Testis (tissue), 2 donors: ENCODE data around the gene INHBB.

Experiments used
- POLR2A ChIP-seq: fragments of 450-650 bp; IDR thresholded peaks from one replicate; pipeline ENCODE4 v1.6.1; 2017; ENCODE audit warnings: antibody characterized with exemption, mild to moderate bottlenecking, moderate library complexity
- TF ChIP-seq, protein P1 (sequence below), 3 experiments: fragments of 450-650 bp in 2 of 3; fragments of 200-600 bp in 1 of 3; sonication (generic) in 1 of 3; IDR thresholded peaks; one replicate each; pipeline ENCODE4 v1.5.1; 2016 to 2019; ENCODE audit warnings: antibody characterized with exemption in 3 of 3, mild to moderate bottlenecking in 2 of 3, moderate library complexity in 1 of 3

- TF ChIP-seq, protein P1, sequence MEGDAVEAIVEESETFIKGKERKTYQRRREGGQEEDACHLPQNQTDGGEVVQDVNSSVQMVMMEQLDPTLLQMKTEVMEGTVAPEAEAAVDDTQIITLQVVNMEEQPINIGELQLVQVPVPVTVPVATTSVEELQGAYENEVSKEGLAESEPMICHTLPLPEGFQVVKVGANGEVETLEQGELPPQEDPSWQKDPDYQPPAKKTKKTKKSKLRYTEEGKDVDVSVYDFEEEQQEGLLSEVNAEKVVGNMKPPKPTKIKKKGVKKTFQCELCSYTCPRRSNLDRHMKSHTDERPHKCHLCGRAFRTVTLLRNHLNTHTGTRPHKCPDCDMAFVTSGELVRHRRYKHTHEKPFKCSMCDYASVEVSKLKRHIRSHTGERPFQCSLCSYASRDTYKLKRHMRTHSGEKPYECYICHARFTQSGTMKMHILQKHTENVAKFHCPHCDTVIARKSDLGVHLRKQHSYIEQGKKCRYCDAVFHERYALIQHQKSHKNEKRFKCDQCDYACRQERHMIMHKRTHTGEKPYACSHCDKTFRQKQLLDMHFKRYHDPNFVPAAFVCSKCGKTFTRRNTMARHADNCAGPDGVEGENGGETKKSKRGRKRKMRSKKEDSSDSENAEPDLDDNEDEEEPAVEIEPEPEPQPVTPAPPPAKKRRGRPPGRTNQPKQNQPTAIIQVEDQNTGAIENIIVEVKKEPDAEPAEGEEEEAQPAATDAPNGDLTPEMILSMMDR (IDR thresholded peaks at IDR 0.05): no peak
- no peak for TF ChIP-seq POLR2A
Observed at GRCh38 chr2:120357768-120358167, 11.8 kb downstream of the INHBB start.
